Right atrium auricular region (tissue), 2 donors: ENCODE measurements around the gene OR10A4. TPM values are rescaled to one million over a fixed set of nuclear protein-coding genes. Genes with fewer than 3 reads are reported as not detected.

ENCODE experiments used
- DNase-seq: peaks from one replicate; pipeline ENCODE4 v3.0.0-alpha.2; 2019; ENCODE audit warnings: low spot score
- H3K27ac ChIP-seq, 2 donors: fragments of 200-600 bp; sonication (generic); 1 replicate in 1 of 2; 2 replicates in 1 of 2; pipeline ENCODE4 v1.5.1; 2016 to 2019
- H3K27me3 ChIP-seq, 2 donors: fragments of 200-600 bp; sonication (generic); one replicate each; pipeline versions ENCODE4 v1.5.1 to v1.6.0; 2017 to 2019
- H3K36me3 ChIP-seq: fragments of 200-600 bp; sonication (generic); one replicate; pipeline ENCODE4 v1.5.1; 2016
- H3K4me1 ChIP-seq, 2 donors: fragments of 200-600 bp; sonication (generic); one replicate each; pipeline versions ENCODE4 v1.5.1 to v1.6.0; 2017 to 2019
- H3K4me3 ChIP-seq, 2 donors: fragments of 200-600 bp; sonication (generic); 1 replicate in 1 of 2; 2 replicates in 1 of 2; pipeline ENCODE4 v1.5.1; 2017 to 2019; ENCODE audit warnings: mild to moderate bottlenecking in 1 of 2, moderate library complexity in 1 of 2
- H3K9me3 ChIP-seq, 2 donors: fragments of 200-600 bp; sonication (generic); one replicate each; pipeline ENCODE4 v1.5.1; 2019
- total RNA-seq, 2 donors: library from RNA; depleted of rRNA; stranded (reverse); fragments of >200 nt; gene quantifications; one replicate each; pipeline ENCODE4 v1.1.0, GENCODE V29; 2016
- TF ChIP-seq, protein P1 (sequence below), 2 donors: fragments of 200-600 bp; sonication (generic); IDR thresholded peaks; one replicate each; pipeline ENCODE4 v1.5.1; 2019; ENCODE audit warnings: antibody characterized with exemption in 2 of 2

OR10A4 gene, protein sequence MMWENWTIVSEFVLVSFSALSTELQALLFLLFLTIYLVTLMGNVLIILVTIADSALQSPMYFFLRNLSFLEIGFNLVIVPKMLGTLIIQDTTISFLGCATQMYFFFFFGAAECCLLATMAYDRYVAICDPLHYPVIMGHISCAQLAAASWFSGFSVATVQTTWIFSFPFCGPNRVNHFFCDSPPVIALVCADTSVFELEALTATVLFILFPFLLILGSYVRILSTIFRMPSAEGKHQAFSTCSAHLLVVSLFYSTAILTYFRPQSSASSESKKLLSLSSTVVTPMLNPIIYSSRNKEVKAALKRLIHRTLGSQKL
- not detected for total RNA-seq

DNA sequence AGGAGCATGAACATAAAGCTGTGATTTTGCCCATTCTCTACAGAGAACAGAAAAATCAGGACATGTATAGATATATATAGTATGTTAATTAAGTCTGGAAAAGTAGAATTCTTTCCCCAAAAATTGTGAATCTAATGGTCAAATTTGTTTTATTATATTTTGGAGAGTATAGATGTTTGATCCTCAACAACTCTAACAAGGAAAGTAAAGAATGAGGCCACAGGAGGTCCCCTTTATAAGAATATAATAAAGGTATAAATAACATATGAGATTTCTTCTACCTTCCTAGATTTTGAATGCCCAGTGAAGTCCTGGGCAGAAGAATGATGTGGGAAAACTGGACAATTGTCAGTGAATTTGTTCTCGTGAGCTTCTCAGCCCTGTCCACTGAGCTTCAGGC is at the start of gene OR10A4:
Gene OR10A4, plus strand, starts transcription at position 301 of the 400 bp plus-strand sequence. Its CDS starts 23 bp downstream, at position 324.
- Histone ChIP-seq H3K27me3 (no peaks in the 10 kb centered on the region), H3K4me1 (no peaks in the 10 kb centered on the region)
- TF ChIP-seq, protein P1, sequence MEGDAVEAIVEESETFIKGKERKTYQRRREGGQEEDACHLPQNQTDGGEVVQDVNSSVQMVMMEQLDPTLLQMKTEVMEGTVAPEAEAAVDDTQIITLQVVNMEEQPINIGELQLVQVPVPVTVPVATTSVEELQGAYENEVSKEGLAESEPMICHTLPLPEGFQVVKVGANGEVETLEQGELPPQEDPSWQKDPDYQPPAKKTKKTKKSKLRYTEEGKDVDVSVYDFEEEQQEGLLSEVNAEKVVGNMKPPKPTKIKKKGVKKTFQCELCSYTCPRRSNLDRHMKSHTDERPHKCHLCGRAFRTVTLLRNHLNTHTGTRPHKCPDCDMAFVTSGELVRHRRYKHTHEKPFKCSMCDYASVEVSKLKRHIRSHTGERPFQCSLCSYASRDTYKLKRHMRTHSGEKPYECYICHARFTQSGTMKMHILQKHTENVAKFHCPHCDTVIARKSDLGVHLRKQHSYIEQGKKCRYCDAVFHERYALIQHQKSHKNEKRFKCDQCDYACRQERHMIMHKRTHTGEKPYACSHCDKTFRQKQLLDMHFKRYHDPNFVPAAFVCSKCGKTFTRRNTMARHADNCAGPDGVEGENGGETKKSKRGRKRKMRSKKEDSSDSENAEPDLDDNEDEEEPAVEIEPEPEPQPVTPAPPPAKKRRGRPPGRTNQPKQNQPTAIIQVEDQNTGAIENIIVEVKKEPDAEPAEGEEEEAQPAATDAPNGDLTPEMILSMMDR (IDR thresholded peaks at IDR 0.05), result no peak

DNA sequence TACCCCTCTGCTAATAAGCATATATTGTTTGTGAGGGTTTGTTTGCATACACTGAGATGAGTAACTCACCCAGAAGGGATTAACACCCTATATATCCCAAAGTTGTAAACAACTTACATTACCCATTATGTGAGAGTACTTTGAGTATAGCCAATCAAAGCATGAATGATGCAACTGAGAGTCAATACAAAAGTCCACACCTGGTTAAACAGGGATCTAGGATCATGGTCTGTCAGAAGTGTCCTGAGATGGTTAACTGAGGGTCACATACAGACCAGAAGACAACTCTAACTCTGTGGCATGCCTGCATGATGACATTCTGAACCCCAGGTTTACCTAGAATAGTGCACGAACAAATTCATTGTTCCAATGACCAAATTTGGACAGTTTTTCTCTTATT is 48.3 kb upstream of the OR10A4 start:
- no peak overlapping the region for H3K4me3 ChIP-seq
- H3K36me3 ChIP-seq, result no peaks in the 10 kb centered on the region
- H3K9me3 ChIP-seq, result no peaks in the 10 kb centered on the region
- H3K27me3 ChIP-seq, result no peaks in the 10 kb centered on the region
- DNase-seq, result no peak
- TF ChIP-seq, protein P1 (IDR thresholded peaks at IDR 0.05), result no peak
- H3K4me1 ChIP-seq, result no peaks in the 10 kb centered on the region
- no peak overlapping the region for H3K27ac ChIP-seq

More for the DNA sequence above, at the start of gene OR10A4:
- no peak for DNase-seq
- no peak within 1 kb of the TSS for H3K4me3 ChIP-seq
- H3K9me3 ChIP-seq, result no peaks in the 10 kb centered on the region
- H3K27ac ChIP-seq, result no peak within 1 kb of the TSS
- H3K36me3 ChIP-seq, result no peaks in the 10 kb centered on the region

DNA sequence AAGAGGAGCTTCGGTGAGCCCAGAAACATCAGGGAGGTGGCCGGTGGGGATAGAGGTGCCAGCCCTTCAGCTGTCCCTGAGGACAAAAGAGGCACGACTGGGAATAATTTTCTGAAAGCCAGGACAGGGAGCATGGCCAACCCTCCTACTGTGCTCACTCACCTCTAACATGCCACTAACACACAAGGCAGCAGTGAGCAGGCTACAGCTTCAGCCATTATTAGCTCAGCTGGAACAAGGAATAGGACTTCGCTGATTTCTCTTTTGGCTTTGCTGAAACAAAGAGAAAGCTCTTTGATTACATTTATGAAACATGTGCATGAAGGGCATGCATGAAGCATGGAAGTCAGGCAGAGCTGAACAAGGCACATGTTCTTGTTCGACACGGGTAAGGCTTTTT is 43.1 kb upstream of the OR10A4 start:
- no peak overlapping the region for H3K27ac ChIP-seq
- H3K9me3 ChIP-seq, result no peaks in the 10 kb centered on the region
- no peak overlapping the region for H3K4me3 ChIP-seq
- H3K36me3 ChIP-seq, result no peaks in the 10 kb centered on the region
- no peak for DNase-seq
- no peaks in the 10 kb centered on the region for H3K4me1 ChIP-seq
- H3K27me3 ChIP-seq, result no peaks in the 10 kb centered on the region
- TF ChIP-seq, protein P1 (IDR thresholded peaks at IDR 0.05), result no peak

DNA sequence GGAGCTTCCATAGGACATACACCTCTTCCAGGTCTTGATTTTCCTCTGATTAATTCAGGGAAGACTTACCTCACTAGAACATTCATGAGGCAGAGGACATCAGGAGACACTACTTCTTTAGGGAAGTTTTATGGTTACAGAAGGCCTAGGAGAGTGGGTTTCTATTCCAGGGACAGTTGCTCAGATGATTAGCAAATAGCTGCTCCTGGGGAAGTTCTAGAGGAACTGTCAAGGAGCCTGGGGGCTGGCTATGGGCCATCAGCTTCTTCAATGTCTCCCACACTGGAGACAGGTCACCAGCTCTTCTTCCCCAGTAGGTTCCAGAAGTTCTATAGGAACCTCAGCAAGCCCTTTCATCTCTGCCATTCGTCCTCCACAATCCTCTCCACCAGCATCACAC is 42.4 kb upstream of the OR10A4 start:
- TF ChIP-seq, protein P1 (IDR thresholded peaks at IDR 0.05), result no peak
- Histone ChIP-seq H3K27me3 (no peaks in the 10 kb centered on the region), H3K36me3 (no peaks in the 10 kb centered on the region), H3K27ac (no peak overlapping the region), H3K4me3 (no peak overlapping the region), H3K4me1 (no peaks in the 10 kb centered on the region), H3K9me3 (no peaks in the 10 kb centered on the region)
- DNase-seq, result no peak

DNA sequence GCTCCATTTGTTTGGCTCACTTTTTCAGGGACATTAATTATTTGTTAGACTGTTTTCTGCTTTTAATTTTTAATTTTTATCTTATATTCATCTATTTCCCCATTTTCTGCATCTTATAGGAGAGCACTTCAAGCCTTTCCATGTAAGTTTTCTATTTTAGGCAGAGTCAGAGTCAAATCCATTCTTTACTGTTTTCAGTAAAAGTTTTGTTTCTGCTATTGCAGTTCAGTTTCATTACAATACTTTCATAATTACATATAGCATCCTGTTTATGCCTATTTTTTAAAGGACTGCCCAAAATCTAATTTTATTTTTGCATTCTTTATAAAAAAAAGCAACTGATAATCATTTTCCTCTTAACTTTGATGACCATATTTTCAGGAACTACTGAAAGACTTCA is 34.7 kb upstream of the OR10A4 start:
- no peaks in the 10 kb centered on the region for H3K36me3 ChIP-seq
- H3K27ac ChIP-seq, result no peak overlapping the region
- DNase-seq, result no peak
- no peaks in the 10 kb centered on the region for H3K9me3 ChIP-seq
- TF ChIP-seq, protein P1 (IDR thresholded peaks at IDR 0.05), result no peak
- no peaks in the 10 kb centered on the region for H3K27me3 ChIP-seq
- no peaks in the 10 kb centered on the region for H3K4me1 ChIP-seq
- no peak overlapping the region for H3K4me3 ChIP-seq

DNA sequence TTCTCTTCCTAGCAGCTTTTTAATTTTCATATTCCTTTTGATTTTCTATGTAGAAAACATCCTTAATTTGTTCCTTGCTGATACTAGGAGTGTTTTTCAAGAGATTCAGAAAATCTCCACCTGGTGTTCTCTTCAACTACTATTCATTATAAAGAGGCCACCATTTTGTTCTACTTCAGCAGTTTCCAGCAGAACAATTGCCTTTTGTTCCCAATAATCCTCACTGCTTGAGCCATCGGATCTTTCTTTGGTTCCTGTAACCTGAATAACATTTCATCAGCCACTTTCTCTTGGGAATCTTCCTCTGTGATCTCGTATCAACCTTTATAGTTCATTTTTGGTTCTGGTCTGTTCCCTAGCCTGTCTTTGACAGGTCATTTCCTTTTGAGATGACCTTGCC is 32.8 kb upstream of the OR10A4 start:
- no peak for DNase-seq
- Histone ChIP-seq H3K9me3 (no peaks in the 10 kb centered on the region), H3K4me1 (no peaks in the 10 kb centered on the region), H3K36me3 (no peaks in the 10 kb centered on the region), H3K27me3 (no peaks in the 10 kb centered on the region), H3K27ac (no peak overlapping the region), H3K4me3 (no peak overlapping the region)
- TF ChIP-seq, protein P1 (IDR thresholded peaks at IDR 0.05), result no peak
